Suprapubic skin (tissue), 3 donors: ENCODE measurements around the gene CTBP2.

Experiments
- CTCF ChIP-seq, 2 donors: fragments of 200-600 bp in 1 of 2; fragments of 450-650 bp in 1 of 2; sonication (generic) in 1 of 2; IDR thresholded peaks; one replicate each; pipeline ENCODE4 v1.5.1; 2016 to 2019; ENCODE audit warnings: antibody characterized with exemption in 2 of 2, mild to moderate bottlenecking in 1 of 2, moderate library complexity in 1 of 2
- EP300 ChIP-seq: sonication (generic); formaldehyde crosslinking; IDR thresholded peaks from one replicate; pipeline ENCODE4 v1.6.1; 2017; ENCODE audit warnings: antibody characterized with exemption

- TF ChIP-seq EP300 (no peak), CTCF (IDR thresholded peaks at IDR 0.05) (no peak)
These were observed 217.8 kb downstream of the CTBP2 start for GRCh38 chr10:124942317-124943169.
